HEK293T (cell line): Measurements from ENCODE around the gene IL21.

Source experiments
- CTCF ChIA-PET: fragments of 350-600 bp; formaldehyde crosslinking; extraction: SDS; loops from one replicate; lab custom pipeline; 2021; ENCODE audit warnings: antibody characterized with exemption, inconsistent platforms; lab: Yijun Ruan, JAX
- POLR2A ChIA-PET: fragments of 350-600 bp; formaldehyde crosslinking; extraction: SDS; loops from one replicate; lab custom pipeline; 2020; ENCODE audit warnings: antibody characterized with exemption, inconsistent platforms; lab: Yijun Ruan, JAX
- DNase-seq: peaks from one replicate; pipeline ENCODE4 v3.0.0; 2012; ENCODE audit warnings: mixed read lengths; ENCODE audit errors: extremely low spot score
- ARNT ChIP-seq: fragments of 450-650 bp; IDR thresholded peaks from 2 replicates; pipeline ENCODE4 v1.6.1; 2017; ENCODE audit warnings: mild to moderate bottlenecking
- BHLHE40 ChIP-seq: fragments of 450-650 bp; IDR thresholded peaks from 2 replicates; pipeline ENCODE4 v1.6.1; 2016; ENCODE audit warnings: mild to moderate bottlenecking, moderate library complexity, borderline replicate concordance
- CTBP1 ChIP-seq: fragments of 450-650 bp; IDR thresholded peaks from 2 replicates; pipeline ENCODE4 v1.6.1; 2016; ENCODE audit warnings: borderline replicate concordance
- ELF4 ChIP-seq: fragments of 450-650 bp; IDR thresholded peaks from 2 replicates; pipeline ENCODE4 v1.6.1; 2017; ENCODE audit warnings: antibody characterized with exemption
- FOXA1 ChIP-seq: fragments of 450-650 bp; IDR thresholded peaks from 2 replicates; pipeline ENCODE4 v1.6.1; 2016; ENCODE audit warnings: mild to moderate bottlenecking
- FOXK2 ChIP-seq: fragments of 450-650 bp; IDR thresholded peaks from 2 replicates; pipeline ENCODE4 v1.6.1; 2016; ENCODE audit warnings: mild to moderate bottlenecking
- FOXM1 ChIP-seq: fragments of 450-650 bp; IDR thresholded peaks from 2 replicates; pipeline ENCODE4 v1.6.1; 2017; ENCODE audit warnings: mild to moderate bottlenecking, borderline replicate concordance
- HDGF ChIP-seq: fragments of 450-650 bp; IDR thresholded peaks from 2 replicates; pipeline ENCODE4 v1.6.1; 2017; ENCODE audit warnings: antibody characterized with exemption, borderline replicate concordance
- L3MBTL2 ChIP-seq: fragments of 450-650 bp; conservative IDR thresholded peaks from 2 replicates; pipeline ENCODE4 v1.6.1; 2016; ENCODE audit warnings: mild to moderate bottlenecking
- LEF1 ChIP-seq: fragments of 450-650 bp; IDR thresholded peaks from 2 replicates; pipeline ENCODE4 v1.6.1; 2017; ENCODE audit warnings: mild to moderate bottlenecking, borderline replicate concordance
- NFRKB ChIP-seq: fragments of 450-650 bp; IDR thresholded peaks from 2 replicates; pipeline ENCODE4 v1.6.1; 2016; ENCODE audit warnings: mild to moderate bottlenecking, moderate library complexity
- PKNOX1 ChIP-seq: fragments of 450-650 bp; IDR thresholded peaks from 2 replicates; pipeline ENCODE4 v1.6.1; 2016
- SP1 ChIP-seq: fragments of 450-650 bp; IDR thresholded peaks from 2 replicates; pipeline ENCODE4 v1.6.1; 2017
- SUZ12 ChIP-seq: fragments of 450-650 bp; IDR thresholded peaks from 2 replicates; pipeline ENCODE4 v1.6.1; 2016; ENCODE audit warnings: mild to moderate bottlenecking
- TARDBP ChIP-seq: fragments of 450-650 bp; IDR thresholded peaks from 2 replicates; pipeline ENCODE4 v1.6.1; 2016
- ZNF384 ChIP-seq: fragments of 450-650 bp; IDR thresholded peaks from 2 replicates; pipeline ENCODE4 v1.6.1; 2016

IL21 gene

GRCh38 chr4:122652379-122652778 is 31.5 kb upstream of the IL21 start:
- peak; percentile 34 for DNase-seq
- ChIA-PET CTCF (no interaction called here), POLR2A (no interaction called here)
- TF ChIP-seq LEF1 (no peak), ZNF384 (peak; percentile 71)

GRCh38 chr4:122650148-122650547 is 29.3 kb upstream of the IL21 start:
- no peak for DNase-seq
- CTCF ChIA-PET: no interaction called here
- POLR2A ChIA-PET: no interaction called here
- TF ChIP-seq L3MBTL2: no peak
- TF ChIP-seq NFRKB: no peak
- no peak for TF ChIP-seq BHLHE40
- no peak for TF ChIP-seq ELF4
- no peak for TF ChIP-seq SP1
- no peak for TF ChIP-seq TARDBP
- no peak for TF ChIP-seq CTBP1
- no peak for TF ChIP-seq FOXM1
- no peak for TF ChIP-seq ZNF384
- TF ChIP-seq HDGF: no peak
- no peak for TF ChIP-seq SUZ12

- no peak for DNase-seq
- ChIA-PET POLR2A (no interaction called here), CTCF (no interaction called here)
- no peak for TF ChIP-seq ELF4
- TF ChIP-seq TARDBP: no peak
- TF ChIP-seq FOXK2: no peak
- no peak for TF ChIP-seq BHLHE40
- no peak for TF ChIP-seq SUZ12
- TF ChIP-seq L3MBTL2: no peak
- no peak for TF ChIP-seq LEF1
- no peak for TF ChIP-seq ZNF384
- TF ChIP-seq FOXA1: no peak
- TF ChIP-seq CTBP1: no peak
- TF ChIP-seq NFRKB: no peak
- no peak for TF ChIP-seq FOXM1
These were observed 26.8 kb upstream of the IL21 start for GRCh38 chr4:122647656-122648055.

- no peak for DNase-seq
- CTCF ChIA-PET: no interaction called here
- TF ChIP-seq ARNT: no peak
- no peak for TF ChIP-seq BHLHE40
- no peak for TF ChIP-seq SUZ12
- TF ChIP-seq CTBP1: no peak
- POLR2A ChIA-PET: no interaction called here
These were observed 22.4 kb upstream of the IL21 start for GRCh38 chr4:122643257-122643656.

- POLR2A ChIA-PET: no interaction called here
- TF ChIP-seq FOXK2 (no peak), CTBP1 (no peak), FOXA1 (no peak), L3MBTL2 (no peak), ARNT (no peak), FOXM1 (no peak), SP1 (no peak), TARDBP (no peak), ELF4 (no peak), NFRKB (no peak), ZNF384 (no peak)
- CTCF ChIA-PET: no interaction called here
- DNase-seq: no peak
These were observed 18.3 kb upstream of the IL21 start for GRCh38 chr4:122639181-122639580.

GRCh38 chr4:122636697-122637096 is 15.8 kb upstream of the IL21 start:
- ChIA-PET POLR2A (no interaction called here), CTCF (no interaction called here)
- TF ChIP-seq ELF4: no peak
- no peak for TF ChIP-seq HDGF
- TF ChIP-seq CTBP1: no peak
- no peak for TF ChIP-seq TARDBP
- TF ChIP-seq ARNT: no peak
- no peak for TF ChIP-seq SP1
- no peak for DNase-seq

GRCh38 chr4:122635205-122635604 is 14.3 kb upstream of the IL21 start:
- POLR2A ChIA-PET: no interaction called here
- CTCF ChIA-PET: no interaction called here
- no peak for TF ChIP-seq SUZ12
- TF ChIP-seq FOXK2: no peak
- no peak for TF ChIP-seq CTBP1
- TF ChIP-seq ARNT: no peak
- no peak for TF ChIP-seq BHLHE40
- no peak for TF ChIP-seq PKNOX1
- no peak for TF ChIP-seq FOXM1
- no peak for TF ChIP-seq SP1
- TF ChIP-seq ZNF384: no peak
- TF ChIP-seq NFRKB: no peak
- no peak for TF ChIP-seq FOXA1
- no peak for TF ChIP-seq L3MBTL2
- TF ChIP-seq HDGF: no peak
- TF ChIP-seq ELF4: no peak
- no peak for TF ChIP-seq LEF1
- no peak for TF ChIP-seq TARDBP
- DNase-seq: no peak

- DNase-seq: no peak
- TF ChIP-seq ARNT (no peak), NFRKB (no peak), LEF1 (no peak), L3MBTL2 (no peak), SUZ12 (no peak), FOXK2 (no peak), PKNOX1 (no peak), TARDBP (no peak), FOXA1 (no peak), ELF4 (no peak), BHLHE40 (no peak)
- POLR2A ChIA-PET: interaction anchor here (1.1 kb wide), 1 partner anchor 99 kb away, joined by 3 read pairs; the partner anchor contains the start of gene BBS12
- CTCF ChIA-PET: interaction anchor here (1.1 kb wide), 1 partner anchor 30 kb away, joined by 3 read pairs; no protein-coding TSS in a partner anchor
These were observed 12.3 kb upstream of the IL21 start for GRCh38 chr4:122633211-122633610.
